BLaER1 (cell line): ENCODE results near the gene PRMT7.

Experiments used
- H3K27ac ChIP-seq: shearing (Covaris generic); formaldehyde crosslinking; 2 replicates; pipeline ENCODE4 v1.8.1; 2022
- H3K27me3 ChIP-seq: shearing (Covaris generic); formaldehyde crosslinking; 2 replicates; pipeline ENCODE4 v1.8.1; 2022
- H3K36me3 ChIP-seq: shearing (Covaris generic); formaldehyde crosslinking; 2 replicates; pipeline ENCODE4 v1.8.1; 2022
- H3K4me1 ChIP-seq: shearing (Covaris generic); formaldehyde crosslinking; 2 replicates; pipeline ENCODE4 v1.8.1; 2022
- H3K4me2 ChIP-seq: shearing (Covaris generic); formaldehyde crosslinking; 2 replicates; pipeline ENCODE4 v1.8.1; 2022
- H3K4me3 ChIP-seq: shearing (Covaris generic); formaldehyde crosslinking; 2 replicates; pipeline ENCODE4 v1.8.1; 2022
- H3K9ac ChIP-seq: shearing (Covaris generic); formaldehyde crosslinking; 2 replicates; pipeline ENCODE4 v1.8.1; 2022
- H3K9me3 ChIP-seq: shearing (Covaris generic); formaldehyde crosslinking; 2 replicates; pipeline ENCODE4 v1.8.1; 2022
- H4K20me1 ChIP-seq: shearing (Covaris generic); formaldehyde crosslinking; 2 replicates; pipeline ENCODE4 v1.8.1; 2022
- Cebpa-rat ChIP-seq: shearing (Covaris generic); IDR thresholded peaks from 2 replicates; pipeline ENCODE4 v1.8.1; 2022

Gene PRMT7

DNA sequence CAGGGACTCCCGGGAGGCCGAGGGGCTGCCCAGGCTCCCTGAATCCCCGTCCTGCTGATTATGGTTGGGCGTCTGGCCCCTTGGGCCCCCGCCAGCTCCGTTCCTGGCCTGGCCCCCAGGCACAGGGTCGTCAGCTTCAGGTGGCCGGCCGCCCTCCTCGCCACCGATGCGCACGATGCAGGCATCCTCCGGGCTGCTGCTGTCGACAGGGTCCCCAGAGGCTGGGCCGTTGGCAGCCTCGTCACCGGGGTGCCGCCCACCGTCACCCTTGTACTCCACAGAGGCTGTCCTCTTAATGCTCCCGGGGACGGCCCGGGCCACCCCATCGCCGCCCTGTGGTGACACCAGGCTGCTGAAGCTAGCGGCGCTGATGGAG is 60.4 kb downstream of the PRMT7 start:
- peaks cover 13% of the 10 kb centered on the region for H3K27me3 ChIP-seq
- H3K4me1 ChIP-seq, result peaks cover 63% of the 10 kb centered on the region
- H3K27ac ChIP-seq, result no peak overlapping the region
- H3K9me3 ChIP-seq, result no peaks in the 10 kb centered on the region
- H3K9ac ChIP-seq, result no peak overlapping the region
- TF ChIP-seq Cebpa-rat, result no peak
- H3K4me2 ChIP-seq, result peak overlapping the region; percentile 83
- H4K20me1 ChIP-seq, result peaks cover 32% of the 10 kb centered on the region; the same call in 1 of the 2 replicates
- H3K4me3 ChIP-seq, result no peak overlapping the region
- no peaks in the 10 kb centered on the region for H3K36me3 ChIP-seq

DNA sequence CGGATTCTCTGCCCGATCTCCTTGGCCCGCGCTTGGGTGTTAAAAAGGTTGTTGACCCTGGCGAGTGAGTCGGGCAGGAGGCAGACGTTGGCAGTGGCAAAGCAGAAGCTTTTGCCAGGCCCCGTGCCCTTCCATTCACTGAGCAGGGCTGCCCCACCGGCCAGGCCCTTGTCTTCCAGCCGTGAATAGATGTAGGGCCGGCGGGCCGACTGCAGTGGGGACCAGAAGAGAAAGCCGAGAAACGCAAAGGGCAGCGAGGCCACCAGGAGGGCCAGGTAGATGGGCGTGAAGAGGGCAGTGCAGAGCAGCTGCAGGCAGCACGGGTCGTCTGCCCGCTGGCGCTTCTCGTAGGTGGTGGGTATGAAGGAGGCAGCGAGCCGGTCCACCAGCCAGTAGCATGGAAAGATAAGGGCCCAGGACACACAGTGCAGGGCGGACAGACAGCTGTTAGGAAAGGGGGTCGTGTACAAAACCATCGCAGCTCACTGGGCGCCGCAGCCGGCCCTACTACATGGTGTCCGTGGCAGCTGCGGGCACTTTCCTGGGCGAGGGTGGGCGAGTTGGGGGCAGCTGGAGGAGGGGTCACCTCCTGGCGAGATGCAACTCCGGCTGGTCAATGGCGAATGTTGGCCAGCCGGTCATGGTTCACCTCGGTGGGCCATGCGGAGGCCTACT is 61.0 kb downstream of the PRMT7 start:
- TF ChIP-seq Cebpa-rat, result no peak
- no peak overlapping the region for H3K27ac ChIP-seq
- H3K4me1 ChIP-seq, result peaks cover 60% of the 10 kb centered on the region
- H4K20me1 ChIP-seq, result peaks cover 32% of the 10 kb centered on the region; the same call in 1 of the 2 replicates
- H3K27me3 ChIP-seq, result peaks cover 13% of the 10 kb centered on the region
- H3K4me2 ChIP-seq, result peak overlapping the region; percentile 83
- H3K36me3 ChIP-seq, result no peaks in the 10 kb centered on the region
- no peak overlapping the region for H3K9ac ChIP-seq
- no peak overlapping the region for H3K4me3 ChIP-seq
- no peaks in the 10 kb centered on the region for H3K9me3 ChIP-seq

GRCh38 chr16:68372381-68372720 is 61.5 kb downstream of the PRMT7 start:
- H3K4me3 ChIP-seq, result no peak overlapping the region
- H3K9me3 ChIP-seq, result no peaks in the 10 kb centered on the region
- peaks cover 57% of the 10 kb centered on the region for H3K4me1 ChIP-seq
- H4K20me1 ChIP-seq, result peaks cover 32% of the 10 kb centered on the region; the same call in 1 of the 2 replicates
- H3K27me3 ChIP-seq, result peaks cover 11% of the 10 kb centered on the region
- H3K9ac ChIP-seq, result no peak overlapping the region
- no peaks in the 10 kb centered on the region for H3K36me3 ChIP-seq
- H3K27ac ChIP-seq, result no peak overlapping the region
- peak overlapping the region; percentile 83; the same call in 1 of the 2 replicates for H3K4me2 ChIP-seq
- TF ChIP-seq Cebpa-rat, result no peak

- peaks cover 7% of the 10 kb centered on the region for H3K27me3 ChIP-seq
- H3K4me3 ChIP-seq, result no peak overlapping the region
- no peaks in the 10 kb centered on the region for H3K36me3 ChIP-seq
- H3K9ac ChIP-seq, result no peak overlapping the region
- no peaks in the 10 kb centered on the region for H3K9me3 ChIP-seq
- peaks cover 52% of the 10 kb centered on the region for H3K4me1 ChIP-seq
- no peak overlapping the region for H3K27ac ChIP-seq
- peak overlapping the region; percentile 83; the same call in 1 of the 2 replicates for H3K4me2 ChIP-seq
- TF ChIP-seq Cebpa-rat, result no peak
- peaks cover 32% of the 10 kb centered on the region; the same call in 1 of the 2 replicates for H4K20me1 ChIP-seq
These were observed 62.0 kb downstream of the PRMT7 start for GRCh38 chr16:68372806-68373205.

DNA sequence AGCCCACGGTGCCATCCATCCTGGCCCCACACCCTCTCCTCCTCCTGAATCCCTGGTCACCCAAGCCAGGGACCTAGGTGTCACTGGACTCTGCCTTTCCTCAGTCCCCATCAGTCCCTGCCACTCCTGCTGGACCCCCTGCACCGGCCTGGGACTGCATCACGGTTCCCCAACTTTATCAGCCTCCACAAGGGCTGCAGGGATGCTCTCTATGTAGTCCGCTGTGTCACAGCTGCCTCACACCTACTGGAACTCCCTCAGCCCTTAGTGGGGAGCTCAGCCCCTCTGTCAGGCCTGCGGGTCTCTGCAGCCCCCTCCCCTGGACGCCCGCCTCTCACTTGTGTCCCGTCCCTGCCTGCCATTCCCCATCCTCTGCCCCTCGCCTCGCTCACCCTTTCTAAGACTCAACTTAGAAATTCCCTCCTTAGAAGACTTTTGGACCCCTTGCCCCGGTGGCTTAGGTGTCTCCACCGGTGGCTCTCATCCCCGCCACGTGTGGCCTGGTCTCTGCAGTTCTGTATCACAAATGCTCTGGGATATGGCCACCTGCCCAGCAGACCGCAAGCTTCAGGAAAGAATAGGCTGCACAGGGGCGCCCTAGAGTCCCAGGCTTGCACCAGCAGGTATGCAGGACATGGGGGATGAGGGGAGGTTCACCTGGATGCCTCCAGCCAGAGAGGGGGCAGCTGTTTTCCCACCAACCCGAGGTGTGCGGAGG is 62.9 kb downstream of the PRMT7 start:
- peak overlapping the region; percentile 83; the same call in 1 of the 2 replicates for H3K4me2 ChIP-seq
- H4K20me1 ChIP-seq, result peaks cover 28% of the 10 kb centered on the region; the same call in 1 of the 2 replicates
- no peak overlapping the region for H3K4me3 ChIP-seq
- H3K4me1 ChIP-seq, result peaks cover 49% of the 10 kb centered on the region
- no peaks in the 10 kb centered on the region for H3K9me3 ChIP-seq
- no peaks in the 10 kb centered on the region for H3K36me3 ChIP-seq
- peaks cover 6% of the 10 kb centered on the region for H3K27me3 ChIP-seq
- H3K27ac ChIP-seq, result no peak overlapping the region
- no peak overlapping the region for H3K9ac ChIP-seq
- TF ChIP-seq Cebpa-rat, result no peak

- Histone ChIP-seq H3K9ac (no peak overlapping the region), H3K36me3 (no peaks in the 10 kb centered on the region)
- TF ChIP-seq Cebpa-rat, result no peak
These were observed 63.5 kb downstream of the PRMT7 start for GRCh38 chr16:68374246-68374805.

GRCh38 chr16:68374961-68375660 is 64.3 kb downstream of the PRMT7 start:
- peaks cover 6% of the 10 kb centered on the region for H3K27me3 ChIP-seq
- H3K9me3 ChIP-seq, result no peaks in the 10 kb centered on the region

More at GRCh38 chr16:68374246-68374805, 63.5 kb downstream of the PRMT7 start:
- Histone ChIP-seq H3K4me3 (no peak overlapping the region), H4K20me1 (peaks cover 22% of the 10 kb centered on the region; the same call in 1 of the 2 replicates), H3K4me1 (peaks cover 49% of the 10 kb centered on the region), H3K27me3 (peaks cover 6% of the 10 kb centered on the region), H3K4me2 (no peak overlapping the region), H3K9me3 (no peaks in the 10 kb centered on the region), H3K27ac (no peak overlapping the region)

DNA sequence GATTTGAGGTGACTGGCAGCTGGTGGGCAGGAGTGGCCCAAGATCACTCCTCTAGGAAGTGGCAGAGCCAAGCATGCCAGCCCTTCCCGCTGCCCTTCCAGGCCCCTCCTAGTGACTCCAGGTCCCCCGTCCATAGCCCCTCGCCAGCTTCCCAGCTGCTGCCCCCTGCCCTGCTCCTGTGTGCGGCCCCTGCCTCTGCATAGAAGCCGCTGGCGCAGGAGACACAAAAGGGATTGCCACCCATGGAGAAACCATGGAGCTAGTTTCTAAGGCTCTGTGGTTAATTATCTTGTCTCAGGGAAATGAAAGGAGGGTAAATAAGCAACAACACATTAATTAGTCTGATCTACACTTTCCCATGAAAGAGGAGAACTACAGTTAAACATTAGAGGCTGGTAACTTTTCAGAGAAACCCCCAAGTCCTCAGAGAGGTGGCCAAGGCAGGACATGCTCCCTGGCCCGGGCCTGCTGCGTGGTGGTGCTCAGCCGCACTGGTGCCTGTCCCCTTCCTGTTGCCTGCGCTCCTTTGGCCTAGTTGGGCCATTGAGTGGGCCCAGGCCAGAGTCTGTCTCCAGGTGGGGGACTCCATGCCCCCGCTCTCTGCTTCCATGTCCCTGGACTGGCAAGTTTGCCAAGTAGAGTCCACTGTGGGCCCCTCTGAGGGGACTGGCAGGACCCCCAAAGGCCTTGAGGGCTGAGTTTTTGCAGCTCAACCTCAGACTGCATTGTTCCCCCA is 65.2 kb downstream of the PRMT7 start:
- TF ChIP-seq Cebpa-rat, result no peak
- H3K4me3 ChIP-seq, result no peak overlapping the region
- H3K9ac ChIP-seq, result no peak overlapping the region
- peaks cover 36% of the 10 kb centered on the region for H3K4me1 ChIP-seq
- no peaks in the 10 kb centered on the region for H3K36me3 ChIP-seq
- H3K4me2 ChIP-seq, result no peak overlapping the region
- H3K9me3 ChIP-seq, result no peaks in the 10 kb centered on the region
- peaks cover 5% of the 10 kb centered on the region; the same call in 1 of the 2 replicates for H4K20me1 ChIP-seq
- H3K27ac ChIP-seq, result no peak overlapping the region
- peaks cover 6% of the 10 kb centered on the region for H3K27me3 ChIP-seq

More at GRCh38 chr16:68374961-68375660, 64.3 kb downstream of the PRMT7 start:
- H4K20me1 ChIP-seq, result peaks cover 14% of the 10 kb centered on the region; the same call in 1 of the 2 replicates
- peaks cover 45% of the 10 kb centered on the region for H3K4me1 ChIP-seq
- no peak overlapping the region for H3K4me3 ChIP-seq
- H3K9ac ChIP-seq, result no peak overlapping the region
- H3K36me3 ChIP-seq, result no peaks in the 10 kb centered on the region
- H3K4me2 ChIP-seq, result no peak overlapping the region
- H3K27ac ChIP-seq, result no peak overlapping the region
- TF ChIP-seq Cebpa-rat, result no peak

GRCh38 chr16:68376590-68376989 is 65.8 kb downstream of the PRMT7 start:
- H3K9me3 ChIP-seq, result no peaks in the 10 kb centered on the region
- H3K4me2 ChIP-seq, result no peak overlapping the region
- no peaks in the 10 kb centered on the region for H3K36me3 ChIP-seq
- no peak for TF ChIP-seq Cebpa-rat
- peaks cover 30% of the 10 kb centered on the region for H3K4me1 ChIP-seq
- no peak overlapping the region for H3K4me3 ChIP-seq
- H4K20me1 ChIP-seq, result no peaks in the 10 kb centered on the region
- no peak overlapping the region for H3K9ac ChIP-seq
- H3K27ac ChIP-seq, result no peak overlapping the region
- H3K27me3 ChIP-seq, result peaks cover under 1% of the 10 kb centered on the region; the same call in 1 of the 2 replicates
